HTR-8/SVneo (cell line): ENCODE measurements around the gene MRPL40.

ENCODE experiments used
- DNase-seq: peaks from one replicate; pipeline ENCODE4 v3.0.0; 2011; ENCODE audit warnings: low spot score, mixed read lengths; ENCODE audit not compliant: insufficient read length
- FAIRE-seq: peaks from 2 replicates; lab custom pipeline; 2011; peaks lifted over from hg19 to GRCh38; lab: Jason Lieb, UNC

Gene MRPL40

GRCh38 chr22:19406281-19406811, 26.0 kb upstream of the MRPL40 start:
- DNase-seq (no peak), FAIRE-seq (no peak)

GRCh38 chr22:19406846-19407245, 25.5 kb upstream of the MRPL40 start:
- DNase-seq (no peak), FAIRE-seq (no peak)

DNA sequence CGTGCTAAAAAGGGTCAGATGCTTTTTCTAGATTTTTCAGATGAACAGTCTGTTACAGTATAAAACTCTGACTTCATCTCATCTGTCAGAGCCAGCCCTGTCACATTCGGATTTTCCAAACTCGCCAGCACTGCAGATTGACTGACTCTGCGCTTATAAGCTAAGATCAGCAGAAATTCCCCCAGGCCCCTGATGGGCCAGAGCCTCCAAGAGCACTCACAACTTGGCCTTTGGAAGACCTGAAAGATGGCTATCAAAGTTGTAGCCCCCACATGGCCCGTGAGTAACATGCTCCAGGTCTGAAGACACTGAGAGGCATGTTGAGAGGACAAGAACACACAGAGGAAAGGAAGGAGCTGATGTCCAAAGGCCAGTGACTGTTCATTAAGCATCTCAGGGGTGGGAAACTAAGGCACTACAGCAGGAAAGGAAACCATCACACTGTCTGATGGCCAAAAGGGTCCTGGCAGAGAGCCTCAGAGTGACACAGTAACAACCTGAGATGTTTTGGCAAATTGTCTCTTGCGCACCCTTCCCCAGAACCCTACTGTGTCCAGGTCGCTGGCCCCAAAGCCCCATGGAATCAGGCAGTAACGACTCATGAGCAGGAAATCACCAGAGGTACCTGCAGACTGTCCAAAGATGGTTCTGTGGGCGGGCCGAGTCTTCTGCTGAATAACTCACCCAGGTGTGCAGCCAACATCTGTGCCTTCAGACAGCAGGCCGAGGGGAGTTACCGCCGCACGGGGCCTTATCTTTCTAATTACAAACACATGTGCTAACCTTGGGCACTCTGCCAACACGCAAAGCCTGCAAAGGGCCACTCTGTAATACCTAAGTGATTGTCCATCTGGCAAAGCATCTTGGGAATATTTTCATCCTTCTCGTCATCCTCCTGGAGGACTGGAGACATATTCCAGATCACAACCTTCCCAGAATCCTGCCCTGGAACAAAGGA, 24.4 kb upstream of the MRPL40 start:
- no peak for DNase-seq
- no peak for FAIRE-seq

DNA sequence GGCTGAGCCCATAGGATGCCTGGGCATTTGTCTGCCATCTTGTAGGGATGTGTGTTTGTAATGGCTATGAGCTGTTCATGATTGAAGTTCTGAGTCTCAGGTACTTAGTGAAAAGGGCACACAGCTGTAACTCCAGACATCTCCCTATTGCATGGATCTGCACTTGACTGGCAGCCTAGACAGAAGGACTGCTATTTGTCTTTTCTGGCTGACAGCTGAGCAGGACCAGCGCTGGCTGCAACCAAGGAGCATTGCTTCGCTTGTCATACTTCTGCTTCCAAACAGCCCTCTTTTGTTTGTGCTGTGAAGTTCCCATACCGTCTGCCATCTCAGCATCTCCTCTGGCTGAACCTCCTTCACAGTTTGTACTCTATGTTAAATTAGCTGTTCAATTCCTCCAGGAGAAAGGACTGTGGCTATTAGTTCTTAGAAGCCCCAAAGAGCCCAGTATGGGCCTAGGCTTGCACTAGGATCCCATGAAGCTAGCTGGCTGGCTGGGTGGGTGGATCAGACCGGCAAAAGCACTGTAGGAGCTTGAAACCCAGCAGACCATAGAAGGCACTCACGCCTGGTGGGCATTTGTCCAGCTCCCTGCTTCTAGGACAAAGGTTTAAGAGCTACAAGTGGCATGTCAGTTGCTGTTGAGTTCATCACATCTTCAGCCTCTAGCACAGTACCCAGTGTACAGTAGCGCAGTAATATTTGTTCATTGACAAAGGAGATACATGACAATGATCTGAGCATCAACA, 21.2 kb upstream of the MRPL40 start:
- no peak for FAIRE-seq
- no peak for DNase-seq

- DNase-seq (no peak), FAIRE-seq (no peak)
Measured at GRCh38 chr22:19411690-19412045, 20.7 kb upstream of the MRPL40 start.

DNA sequence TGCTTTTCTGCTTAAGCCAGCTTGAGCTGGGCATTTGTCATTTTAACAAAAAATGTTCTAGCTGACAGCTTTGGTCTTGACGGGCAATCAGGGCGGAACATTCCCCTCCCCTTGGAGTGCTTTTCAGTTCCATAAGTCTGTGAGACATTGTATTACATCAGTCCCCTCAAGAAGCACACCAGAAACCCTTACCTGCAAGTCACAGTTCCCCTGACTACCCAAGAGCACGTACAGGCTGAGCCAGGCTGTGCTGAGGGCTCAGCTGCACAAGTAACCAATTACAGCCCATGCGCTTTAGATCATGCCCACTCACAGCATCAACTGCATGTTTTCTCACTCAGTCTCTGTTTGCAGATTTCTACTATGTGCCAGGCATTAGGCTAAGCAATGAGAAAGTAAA, 19.9 kb upstream of the MRPL40 start:
- DNase-seq (no peak), FAIRE-seq (no peak)

GRCh38 chr22:19412923-19413322, 19.4 kb upstream of the MRPL40 start:
- FAIRE-seq (no peak), DNase-seq (no peak)

GRCh38 chr22:19419086-19419463, 13.3 kb upstream of the MRPL40 start:
- no peak for FAIRE-seq
- DNase-seq, result no peak

- FAIRE-seq, result no peak
- no peak for DNase-seq
Measured at GRCh38 chr22:19419464-19420178, 12.7 kb upstream of the MRPL40 start.

DNA sequence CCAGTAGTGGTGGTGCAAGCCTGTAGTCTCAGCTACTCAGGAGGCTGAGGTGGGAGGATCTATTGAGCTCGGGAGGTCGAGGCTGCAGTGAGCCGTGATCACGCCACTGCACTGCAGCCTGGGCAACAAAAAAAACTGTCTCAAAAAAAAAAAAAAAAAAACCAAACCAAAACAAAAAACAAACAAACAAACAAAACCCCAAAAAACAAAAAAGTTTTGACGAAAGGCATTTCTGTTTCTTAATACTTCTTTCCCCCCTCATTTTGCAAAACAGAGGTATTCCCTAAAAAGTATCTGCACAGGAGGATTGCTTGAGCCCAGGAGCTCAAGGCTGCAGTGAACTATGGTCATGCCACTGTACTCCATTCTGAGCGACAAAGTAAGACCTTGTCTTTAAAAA, 12.0 kb upstream of the MRPL40 start:
- no peak for FAIRE-seq
- DNase-seq, result no peak

- FAIRE-seq (no peak), DNase-seq (no peak)
Measured at GRCh38 chr22:19422440-19423301, 9.7 kb upstream of the MRPL40 start.

DNA sequence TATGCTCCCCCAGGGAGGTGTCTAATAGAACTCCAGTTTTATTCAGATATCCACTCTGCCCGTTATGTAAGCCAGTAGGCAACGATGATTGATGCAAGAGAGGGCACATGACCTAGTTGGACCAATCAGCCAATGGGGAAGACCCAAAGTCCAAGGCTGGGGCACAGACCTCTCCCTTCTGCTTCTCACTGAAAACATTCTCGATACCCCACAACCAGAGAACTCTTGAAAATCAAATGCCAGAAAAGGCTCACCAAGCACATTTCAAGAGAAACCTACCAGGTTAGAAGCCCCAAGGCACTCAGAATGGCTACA, 8.2 kb upstream of the MRPL40 start:
- FAIRE-seq, result no peak
- DNase-seq, result no peak

GRCh38 chr22:19429950-19430889, 2.1 kb upstream of the MRPL40 start:
- DNase-seq (no peak), FAIRE-seq (no peak)

GRCh38 chr22:19430890-19431541, 1.3 kb upstream of the MRPL40 start:
- DNase-seq (no peak), FAIRE-seq (no peak)

GRCh38 chr22:19431649-19432132, 654 bp upstream of the MRPL40 start, which contains the start of gene HIRA:
Gene HIRA, minus strand, starts transcription at chr22:19431733. Its CDS starts 257 bp downstream, at chr22:19431476.
- DNase-seq (peak; percentile 60), FAIRE-seq (no peak)

DNA sequence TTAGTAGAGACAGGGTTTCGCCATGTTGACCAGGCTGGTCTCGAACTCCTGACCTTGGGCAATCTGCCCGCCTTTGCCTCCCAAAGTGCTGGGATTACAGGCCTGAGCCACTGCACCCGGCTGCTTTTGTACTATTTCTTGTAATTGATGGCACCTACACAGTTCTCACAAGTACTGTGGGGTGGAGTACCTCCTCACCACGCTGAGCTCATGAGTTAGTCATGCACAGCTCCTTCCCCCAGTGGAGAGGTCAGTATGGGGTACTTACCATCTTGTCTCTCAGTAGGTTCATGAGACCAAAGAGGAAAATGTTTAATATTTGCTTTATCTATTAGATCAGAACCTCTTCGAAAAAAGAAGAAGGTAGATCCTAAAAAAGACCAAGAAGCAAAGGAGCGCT, 2.1 kb downstream of the MRPL40 start:
- DNase-seq, result no peak
- no peak for FAIRE-seq

- DNase-seq, result no peak
- FAIRE-seq, result no peak
Measured at GRCh38 chr22:19434829-19435580, 2.7 kb downstream of the MRPL40 start.
